ENCODE data around the gene RAD50.

DNA sequence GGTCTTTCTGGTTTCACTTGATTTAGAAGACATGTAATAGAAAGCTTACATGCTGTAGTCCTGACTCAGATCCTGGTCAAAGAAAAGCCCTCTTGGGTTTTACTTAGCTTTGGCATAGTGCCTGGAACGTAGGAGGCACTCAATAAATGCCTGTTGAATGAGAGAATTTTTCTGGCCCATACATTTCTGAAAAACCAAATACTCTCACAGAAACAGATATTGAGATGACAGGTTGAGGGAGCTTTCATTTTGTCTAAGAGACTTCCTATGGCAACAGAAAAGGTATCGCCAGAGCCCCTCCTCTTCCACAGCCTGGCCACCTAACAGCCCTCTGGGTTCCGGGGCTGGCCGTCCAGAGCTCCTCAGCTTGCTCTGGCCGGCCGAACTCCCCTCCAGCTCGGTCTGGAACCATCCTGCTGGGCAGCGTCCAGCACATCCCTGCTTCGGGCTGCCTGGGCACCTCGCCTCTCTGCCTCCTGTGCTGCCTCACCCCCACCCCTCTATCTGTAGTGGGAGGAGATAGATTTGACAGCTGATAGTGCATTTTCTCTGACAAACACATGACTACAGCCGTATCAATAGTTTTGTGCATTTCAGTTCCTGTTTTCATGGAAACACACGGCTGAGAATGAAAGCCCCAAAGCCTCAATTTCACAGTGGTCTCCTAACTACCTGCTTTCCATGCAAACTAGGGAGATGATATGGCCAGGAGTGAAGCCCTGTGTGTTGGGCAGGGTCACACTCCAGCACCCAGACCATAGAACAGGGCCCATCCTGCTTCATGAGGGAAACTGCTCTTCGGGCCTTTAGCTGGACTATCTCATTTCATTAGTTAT is 118.1 kb downstream of the RAD50 start:
- TF ChIP-seq, protein P1, sequence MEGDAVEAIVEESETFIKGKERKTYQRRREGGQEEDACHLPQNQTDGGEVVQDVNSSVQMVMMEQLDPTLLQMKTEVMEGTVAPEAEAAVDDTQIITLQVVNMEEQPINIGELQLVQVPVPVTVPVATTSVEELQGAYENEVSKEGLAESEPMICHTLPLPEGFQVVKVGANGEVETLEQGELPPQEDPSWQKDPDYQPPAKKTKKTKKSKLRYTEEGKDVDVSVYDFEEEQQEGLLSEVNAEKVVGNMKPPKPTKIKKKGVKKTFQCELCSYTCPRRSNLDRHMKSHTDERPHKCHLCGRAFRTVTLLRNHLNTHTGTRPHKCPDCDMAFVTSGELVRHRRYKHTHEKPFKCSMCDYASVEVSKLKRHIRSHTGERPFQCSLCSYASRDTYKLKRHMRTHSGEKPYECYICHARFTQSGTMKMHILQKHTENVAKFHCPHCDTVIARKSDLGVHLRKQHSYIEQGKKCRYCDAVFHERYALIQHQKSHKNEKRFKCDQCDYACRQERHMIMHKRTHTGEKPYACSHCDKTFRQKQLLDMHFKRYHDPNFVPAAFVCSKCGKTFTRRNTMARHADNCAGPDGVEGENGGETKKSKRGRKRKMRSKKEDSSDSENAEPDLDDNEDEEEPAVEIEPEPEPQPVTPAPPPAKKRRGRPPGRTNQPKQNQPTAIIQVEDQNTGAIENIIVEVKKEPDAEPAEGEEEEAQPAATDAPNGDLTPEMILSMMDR (IDR thresholded peaks at IDR 0.05) = no peak
- TF ChIP-seq POLR2A (IDR thresholded peaks at IDR 0.05) = no peak
- TF ChIP-seq EP300 (IDR thresholded peaks at IDR 0.05; ENCODE audit: low read depth) = no peak
- TF ChIP-seq POLR2AphosphoS5 (IDR thresholded peaks at IDR 0.05) = no peak
